Transverse colon (tissue), 3 donors: ENCODE data around the gene CFAP54.

Experiments
- POLR2A ChIP-seq: fragments of 450-650 bp; IDR thresholded peaks from one replicate; pipeline ENCODE4 v1.6.1; 2016; ENCODE audit warnings: antibody characterized with exemption, mild to moderate bottlenecking, moderate library complexity
- POLR2AphosphoS5 ChIP-seq, 3 donors: sonication (generic); formaldehyde crosslinking; IDR thresholded peaks; one replicate each; pipeline ENCODE4 v1.6.1; 2016; ENCODE audit warnings: antibody characterized with exemption in 3 of 3

DNA sequence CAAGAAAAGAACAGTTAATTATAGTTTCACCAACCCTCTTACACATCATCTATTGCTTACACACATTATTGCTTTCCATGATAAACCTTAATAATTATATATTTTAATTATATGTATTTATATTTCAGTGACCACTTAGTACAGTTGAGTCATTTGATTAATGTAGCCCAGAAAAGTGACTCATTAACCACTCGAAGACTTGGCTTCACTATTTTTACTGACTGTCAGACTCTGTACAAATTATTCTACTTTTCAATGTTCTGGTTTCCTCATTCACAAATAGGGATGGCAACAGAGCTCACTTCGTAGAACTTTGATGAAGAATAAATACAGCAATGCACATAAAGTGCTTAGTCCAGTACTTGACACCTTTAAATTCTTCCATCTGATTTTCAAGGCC, 98.3 kb downstream of the CFAP54 start:
- TF ChIP-seq POLR2A (no peak), POLR2AphosphoS5 (IDR thresholded peaks at IDR 0.05) (no peak)
